OCI-LY1 (cell line): ENCODE data around the gene ARL6.

Experiments
- H2AFZ ChIP-seq: fragments of 200-600 bp; sonication (generic), shearing (Covaris generic); 2 replicates; pipeline ENCODE4 v1.6.0; 2014; ENCODE audit warnings: antibody characterized with exemption, mild to moderate bottlenecking, low read length
- H3F3A ChIP-seq: fragments of 200-600 bp; sonication (generic), shearing (Covaris generic); 2 replicates; pipeline ENCODE4 v1.6.0; 2014; ENCODE audit warnings: mild to moderate bottlenecking, antibody characterized with exemption, low read length, moderate library complexity; ENCODE audit not compliant: insufficient read depth
- H3K27ac ChIP-seq: fragments of 200-600 bp; sonication (generic); 2 replicates; pipeline ENCODE4 v1.5.1; 2014; ENCODE audit warnings: low read length, mixed run types, mild to moderate bottlenecking, low read depth; ENCODE audit not compliant: poor library complexity, severe bottlenecking
- H3K27me3 ChIP-seq: fragments of 200-600 bp; sonication (generic); 2 replicates; pipeline ENCODE4 v1.6.0; 2014; ENCODE audit warnings: antibody characterized with exemption, mild to moderate bottlenecking, low read length, moderate library complexity; ENCODE audit not compliant: insufficient read depth
- H3K36me3 ChIP-seq: fragments of 200-600 bp; sonication (generic); 2 replicates; pipeline ENCODE4 v1.6.1; 2014; ENCODE audit warnings: mild to moderate bottlenecking, antibody characterized with exemption, low read length, moderate library complexity, mixed read lengths; ENCODE audit not compliant: insufficient read depth
- H3K4me1 ChIP-seq: fragments of 200-600 bp; sonication (generic); 2 replicates; pipeline ENCODE4 v1.5.1; 2014; ENCODE audit warnings: mild to moderate bottlenecking, low read length, moderate library complexity; ENCODE audit not compliant: insufficient read depth, severe bottlenecking
- H3K4me2 ChIP-seq: fragments of 200-600 bp; sonication (generic), shearing (Covaris generic); 2 replicates; pipeline ENCODE4 v1.6.1; 2014; ENCODE audit warnings: low read length
- H3K4me3 ChIP-seq: fragments of 200-600 bp; sonication (generic); 2 replicates; pipeline ENCODE4 v1.5.1; 2014; ENCODE audit warnings: low read length, low read depth, mild to moderate bottlenecking, mixed read lengths; ENCODE audit not compliant: poor library complexity, severe bottlenecking
- H3K79me2 ChIP-seq: fragments of 200-600 bp; shearing (Covaris generic); 2 replicates; pipeline ENCODE4 v1.6.1; 2016; ENCODE audit warnings: mixed run types, low read length, mixed read lengths; ENCODE audit not compliant: insufficient read depth
- H3K9ac ChIP-seq: fragments of 200-600 bp; sonication (generic), shearing (Covaris generic); 2 replicates; pipeline ENCODE4 v1.6.1; 2014; ENCODE audit warnings: mild to moderate bottlenecking, low read length, mixed read lengths
- H3K9me2 ChIP-seq: fragments of 200-600 bp; sonication (generic), shearing (Covaris generic); 2 replicates; pipeline ENCODE4 v1.6.1; 2014; ENCODE audit warnings: low read depth, mild to moderate bottlenecking, low read length, mixed read lengths
- H3K9me3 ChIP-seq: fragments of 200-600 bp; shearing (Covaris generic); 2 replicates; pipeline ENCODE4 v1.6.1; 2014; ENCODE audit warnings: low read length, mixed read lengths
- H4K20me1 ChIP-seq: fragments of 200-600 bp; sonication (generic), shearing (Covaris generic); 2 replicates; pipeline ENCODE4 v1.6.0; 2016; ENCODE audit warnings: mild to moderate bottlenecking, low read length; ENCODE audit not compliant: insufficient read depth
- CTCF ChIP-seq: fragments of 200-600 bp; sonication (generic), shearing (Covaris generic); IDR thresholded peaks from 2 replicates; pipeline ENCODE4 v1.5.1; 2017; ENCODE audit warnings: mild to moderate bottlenecking, antibody characterized with exemption, low read length, moderate library complexity, mixed read lengths
- EZH2 ChIP-seq: fragments of 200-600 bp; sonication (generic), shearing (Covaris generic); IDR thresholded peaks from 2 replicates; pipeline ENCODE4 v1.8.0; 2017; ENCODE audit warnings: borderline replicate concordance, mixed run types, mild to moderate bottlenecking, antibody characterized with exemption, low read length, moderate library complexity, mixed read lengths

The ARL6 gene

DNA sequence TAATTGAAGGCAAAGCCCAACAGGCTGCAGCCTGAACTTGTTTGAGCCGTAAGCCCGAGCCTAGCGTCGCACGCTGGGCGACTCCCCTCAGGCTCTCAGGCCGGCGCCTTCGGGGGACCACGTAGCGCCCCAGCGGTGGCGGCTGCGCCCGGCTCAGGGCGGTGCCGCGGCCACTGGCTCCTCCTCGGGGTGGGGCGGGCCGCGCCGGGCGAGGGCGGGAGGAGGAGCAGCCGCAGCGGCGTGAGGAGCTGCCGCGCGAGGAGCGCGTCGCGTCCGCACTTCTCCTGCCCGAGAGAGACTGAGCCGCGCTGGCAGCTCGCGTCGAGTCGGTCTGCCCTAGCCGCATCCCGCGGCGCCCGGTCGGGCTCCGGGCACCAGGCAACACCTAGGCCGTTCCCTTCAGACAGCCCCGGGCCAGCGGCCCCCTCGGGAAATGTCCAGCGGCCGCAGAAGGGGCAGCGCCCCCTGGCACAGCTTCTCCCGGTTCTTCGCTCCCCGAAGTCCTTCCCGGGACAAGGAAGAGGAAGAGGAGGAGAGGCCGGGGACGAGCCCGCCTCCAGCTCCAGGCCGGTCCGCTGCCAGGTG is 57.3 kb downstream of the ARL6 start, which contains the start of gene CRYBG3:
CRYBG3 (plus strand) TSS at position 238 of the 585 bp plus-strand sequence; CDS start at position 434, 196 bp downstream.
- H2AFZ ChIP-seq = peak within 1 kb of the TSS; percentile 36; the same call in 1 of the 2 replicates
- H3K4me1 ChIP-seq = peaks cover 15% of the 10 kb centered on the region
- H3K4me3 ChIP-seq = peak within 1 kb of the TSS; percentile 65
- H3F3A ChIP-seq = no peaks in the 10 kb centered on the region
- TF ChIP-seq CTCF = 0 out of 2 replicates have a peak, but pooled peaks have one; percentile 6
- TF ChIP-seq EZH2 = no peak
- no peaks in the 10 kb centered on the region for H3K79me2 ChIP-seq
- no peaks in the 10 kb centered on the region for H3K9me2 ChIP-seq
- no peaks in the 10 kb centered on the region for H4K20me1 ChIP-seq
- no peaks in the 10 kb centered on the region for H3K36me3 ChIP-seq
- H3K27me3 ChIP-seq = peaks cover 5% of the 10 kb centered on the region; the same call in 1 of the 2 replicates
- no peaks in the 10 kb centered on the region for H3K9me3 ChIP-seq
- no peak within 1 kb of the TSS for H3K27ac ChIP-seq
- H3K9ac ChIP-seq = peak within 1 kb of the TSS; percentile 62
- H3K4me2 ChIP-seq = peak within 1 kb of the TSS; percentile 94

GRCh38 chr3:97822359-97822775 is 57.8 kb downstream of the ARL6 start:
- Histone ChIP-seq H3K27me3 (peaks cover 5% of the 10 kb centered on the region; the same call in 1 of the 2 replicates), H4K20me1 (no peaks in the 10 kb centered on the region)

GRCh38 chr3:97823046-97824004 is 58.8 kb downstream of the ARL6 start:
- no peaks in the 10 kb centered on the region for H3K9me3 ChIP-seq
- TF ChIP-seq EZH2 (no peak), CTCF (no peak)
- no peaks in the 10 kb centered on the region for H3K79me2 ChIP-seq
- no peak overlapping the region for H3K27ac ChIP-seq
- H4K20me1 ChIP-seq = no peaks in the 10 kb centered on the region
- H3K4me3 ChIP-seq = no peak overlapping the region
- H3K27me3 ChIP-seq = peaks cover 5% of the 10 kb centered on the region; the same call in 1 of the 2 replicates
- H3K36me3 ChIP-seq = no peaks in the 10 kb centered on the region
- no peaks in the 10 kb centered on the region for H3F3A ChIP-seq
- H3K4me1 ChIP-seq = peaks cover 15% of the 10 kb centered on the region
- no peak overlapping the region for H3K4me2 ChIP-seq
- H3K9me2 ChIP-seq = no peaks in the 10 kb centered on the region
- H3K9ac ChIP-seq = no peak overlapping the region
- H2AFZ ChIP-seq = no peak overlapping the region

More at GRCh38 chr3:97822359-97822775, 57.8 kb downstream of the ARL6 start:
- H3K36me3 ChIP-seq = no peaks in the 10 kb centered on the region
- peak overlapping the region; percentile 65 for H3K4me3 ChIP-seq
- H3K4me1 ChIP-seq = peaks cover 15% of the 10 kb centered on the region
- H3K27ac ChIP-seq = no peak overlapping the region
- peak overlapping the region; percentile 94 for H3K4me2 ChIP-seq
- H3K9me3 ChIP-seq = no peaks in the 10 kb centered on the region
- H3K9me2 ChIP-seq = no peaks in the 10 kb centered on the region
- no peak overlapping the region for H2AFZ ChIP-seq
- H3K9ac ChIP-seq = peak overlapping the region; percentile 62; the same call in 1 of the 2 replicates
- H3F3A ChIP-seq = no peaks in the 10 kb centered on the region
- H3K79me2 ChIP-seq = no peaks in the 10 kb centered on the region
- no peak for TF ChIP-seq CTCF
